Measurements from ENCODE around the gene NPB. TPM values are rescaled to one million over a fixed set of nuclear protein-coding genes. Genes with fewer than 3 reads are reported as not detected.

The NPB gene
- total RNA-seq, 1 donor from 2014 or later: 0.58 TPM

- no peak for TF ChIP-seq CTCF (conservative IDR thresholded peaks at IDR 0.05; ENCODE audit: low read depth, low read length)
Measured at GRCh38 chr17:81891303-81891552, 10.8 kb upstream of the NPB start.

GRCh38 chr17:81895400-81895799, 6.6 kb upstream of the NPB start:
- TF ChIP-seq CTCF (conservative IDR thresholded peaks at IDR 0.05; ENCODE audit: low read depth, low read length): no peak
- no peak overlapping the region for H3K4me3 ChIP-seq (ENCODE audit: low read depth, low read length)
- DNase-seq (ENCODE audit: low read depth): no peak

More at GRCh38 chr17:81891303-81891552, 10.8 kb upstream of the NPB start:
- peak overlapping the region; percentile 85 for H3K4me3 ChIP-seq (ENCODE audit: low read depth, low read length)
- DNase-seq (ENCODE audit: low read depth): no peak

GRCh38 chr17:81898029-81898866, 3.8 kb upstream of the NPB start:
- H3K4me3 ChIP-seq (ENCODE audit: low read depth, low read length): no peak overlapping the region
- TF ChIP-seq CTCF (conservative IDR thresholded peaks at IDR 0.05; ENCODE audit: low read depth, low read length): no peak
- no peak for DNase-seq (ENCODE audit: low read depth)

- DNase-seq (ENCODE audit: low read depth): no peak
- no peak overlapping the region for H3K4me3 ChIP-seq (ENCODE audit: low read depth, low read length)
- no peak for TF ChIP-seq CTCF (conservative IDR thresholded peaks at IDR 0.05; ENCODE audit: low read depth, low read length)
Measured at GRCh38 chr17:81898885-81899284, 3.2 kb upstream of the NPB start.

GRCh38 chr17:81899514-81900166, 2.4 kb upstream of the NPB start:
- H3K4me3 ChIP-seq (ENCODE audit: low read depth, low read length): no peak overlapping the region
- DNase-seq (ENCODE audit: low read depth): no peak
- no peak for TF ChIP-seq CTCF (conservative IDR thresholded peaks at IDR 0.05; ENCODE audit: low read depth, low read length)

GRCh38 chr17:81900181-81900820, 1.7 kb upstream of the NPB start:
- H3K4me3 ChIP-seq (ENCODE audit: low read depth, low read length): no peak overlapping the region
- DNase-seq (ENCODE audit: low read depth): no peak
- TF ChIP-seq CTCF (conservative IDR thresholded peaks at IDR 0.05; ENCODE audit: low read depth, low read length): no peak

Measured in epithelial cell of proximal tubule (primary cell).